NCI-H345 treated with DMSO at 0.1 percent for 48 hours (cell line): ENCODE measurements around the gene ATG10.
A peak's percentile ranks its signal among the peaks of the same experiment; 100 is the strongest.
"Not testable (repeated sequence)": the region's sequence is repeated elsewhere in the genome, so short reads cannot be mapped to it uniquely, and the experiment has no call there.

Source experiments
- DNase-seq: peaks from one replicate; lab custom pipeline; 2025; ENCODE audit not compliant: unreplicated experiment; lab: John Stamatoyannopoulos, UW

The ATG10 gene

DNA sequence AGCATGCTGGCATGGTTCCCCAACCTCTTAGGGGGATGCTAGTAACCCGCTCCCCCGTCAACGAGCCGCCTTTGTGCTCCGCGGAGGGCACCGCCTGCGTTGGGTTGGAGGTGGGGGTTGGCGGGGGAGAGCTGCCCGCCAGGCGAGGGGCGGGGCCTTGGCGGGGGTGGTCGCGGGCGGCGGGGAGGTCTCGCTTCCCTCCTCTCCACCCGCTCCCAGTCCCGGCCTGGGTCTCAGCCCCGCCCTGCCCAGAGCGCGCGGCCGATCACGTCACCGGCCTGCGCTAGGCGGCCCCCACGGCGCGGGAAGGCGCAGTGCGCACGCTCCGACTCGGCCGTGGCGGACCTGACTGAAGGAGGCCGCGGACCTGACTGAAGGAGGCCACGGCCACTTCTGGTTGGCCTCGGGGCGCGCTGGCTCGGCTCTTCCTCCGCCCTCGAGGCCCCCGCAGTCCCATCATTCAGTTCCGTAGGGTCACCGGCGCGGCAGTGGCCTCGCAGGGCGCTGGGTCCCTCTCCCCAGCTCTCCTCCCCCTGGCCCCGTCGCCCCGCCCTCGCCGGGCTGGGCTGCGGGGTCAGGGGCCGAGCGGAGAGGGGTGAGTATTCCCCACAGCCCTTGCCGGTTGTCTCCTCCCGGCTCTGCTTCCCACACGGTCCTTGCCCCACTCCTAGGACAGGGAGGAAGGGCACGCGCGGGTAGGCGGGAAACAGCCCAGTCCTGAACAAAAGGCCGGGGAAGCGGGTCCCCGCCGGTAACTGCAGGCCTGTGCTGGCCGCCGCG lies at the start of gene ATG10:
Gene ATG10, plus strand, starts transcription at position 312 of the 780 bp plus-strand sequence. CDS start 15,548 bp downstream, outside the sequence.
- DNase-seq = peak; percentile 78

DNA sequence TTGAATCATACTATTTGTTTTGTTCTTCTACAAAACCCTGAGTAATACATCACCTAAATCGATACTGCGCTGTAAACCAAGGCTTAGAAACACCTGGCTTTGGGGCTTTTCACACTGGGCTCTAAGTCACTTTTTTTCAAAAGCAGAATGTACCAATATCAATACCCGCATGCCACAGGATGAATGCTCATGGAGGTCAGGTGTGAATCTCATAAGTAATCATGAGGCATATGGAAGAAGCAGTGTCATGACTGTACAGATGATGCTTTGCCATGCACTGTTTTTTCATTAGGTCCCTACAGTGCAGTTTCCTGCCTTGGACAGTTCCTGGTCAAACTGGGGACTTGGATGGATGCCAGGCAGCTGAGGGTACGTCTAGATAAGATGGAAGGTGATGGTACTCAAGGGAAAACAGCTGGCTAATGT lies 49.0 kb upstream of the ATG10 start:
- peak; percentile 39 for DNase-seq

DNA sequence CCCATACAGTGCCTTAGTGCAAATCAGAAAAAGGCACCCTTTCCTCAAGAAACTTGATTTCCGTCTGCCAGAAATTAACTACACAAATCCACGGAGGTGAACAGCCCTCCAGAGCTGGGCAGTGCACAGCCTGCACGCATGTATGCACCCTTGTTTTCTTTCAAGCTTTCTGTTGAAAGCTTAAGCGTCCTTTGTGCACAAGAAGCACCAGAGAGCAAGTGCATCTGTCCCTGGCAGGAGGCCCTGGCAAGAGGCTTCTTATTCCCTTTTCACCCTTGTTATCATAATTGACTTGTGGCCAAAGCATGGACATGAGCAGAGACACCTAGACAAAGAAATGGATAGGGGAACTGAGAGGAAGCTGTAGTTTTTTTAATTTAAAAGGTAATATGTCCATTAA lies 47.4 kb upstream of the ATG10 start:
- DNase-seq = no peak

DNA sequence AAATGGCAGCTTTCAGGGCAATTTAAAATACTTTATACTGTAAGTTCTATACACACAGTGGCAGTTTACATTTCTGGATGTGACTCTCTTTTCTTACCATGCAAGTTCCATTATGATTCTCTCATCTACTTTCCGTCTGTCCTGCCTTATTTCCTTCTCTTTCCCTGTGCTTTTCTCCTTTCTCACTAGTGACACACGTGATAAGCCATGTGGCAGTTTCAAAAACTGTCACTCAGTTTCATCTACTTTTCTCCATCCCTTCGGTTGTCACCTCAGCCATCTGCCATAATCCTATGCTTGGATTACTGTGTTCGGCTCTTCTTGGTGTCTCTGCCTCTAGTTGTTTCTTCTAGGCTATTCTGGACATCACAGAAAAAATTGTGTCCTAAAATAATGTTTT lies 46.8 kb upstream of the ATG10 start:
- no peak for DNase-seq

DNA sequence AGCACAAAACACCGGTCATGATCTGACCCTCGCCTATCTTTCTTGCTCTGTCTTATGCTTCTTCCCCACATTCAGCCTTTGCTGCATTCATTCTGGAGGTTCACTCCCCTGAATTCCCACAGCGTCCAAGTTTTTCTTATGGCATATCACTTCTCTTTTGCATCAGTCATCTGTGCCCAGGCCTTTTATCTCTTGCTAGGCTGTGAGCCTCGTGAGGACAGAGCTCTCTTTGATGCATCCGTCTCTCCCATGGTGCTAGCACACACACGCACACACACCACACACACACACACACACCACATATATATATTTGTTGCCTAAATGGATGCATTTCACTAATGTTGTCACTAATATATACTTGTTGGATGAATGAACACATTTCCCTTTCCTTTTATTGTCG lies 45.8 kb upstream of the ATG10 start:
- no peak for DNase-seq

DNA sequence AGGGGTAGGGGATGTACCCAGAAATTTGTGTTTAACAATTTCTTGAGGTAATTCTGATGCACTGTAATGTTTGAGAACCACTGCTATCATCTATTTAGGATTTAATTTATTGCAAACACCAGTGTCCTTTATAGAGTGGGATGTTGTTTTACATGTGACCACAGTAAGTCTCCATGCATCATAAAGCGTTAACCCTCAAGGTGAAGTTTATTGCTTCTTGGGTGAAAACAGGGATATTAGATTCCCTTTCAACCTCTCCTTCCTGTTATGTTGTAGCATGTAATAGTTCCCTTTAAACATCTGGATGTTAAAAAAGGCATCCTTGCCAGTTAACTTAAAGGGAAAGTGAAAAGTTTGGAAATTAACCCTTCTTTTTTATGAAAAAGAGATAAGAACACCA lies 35.8 kb upstream of the ATG10 start:
- no peak for DNase-seq

DNA sequence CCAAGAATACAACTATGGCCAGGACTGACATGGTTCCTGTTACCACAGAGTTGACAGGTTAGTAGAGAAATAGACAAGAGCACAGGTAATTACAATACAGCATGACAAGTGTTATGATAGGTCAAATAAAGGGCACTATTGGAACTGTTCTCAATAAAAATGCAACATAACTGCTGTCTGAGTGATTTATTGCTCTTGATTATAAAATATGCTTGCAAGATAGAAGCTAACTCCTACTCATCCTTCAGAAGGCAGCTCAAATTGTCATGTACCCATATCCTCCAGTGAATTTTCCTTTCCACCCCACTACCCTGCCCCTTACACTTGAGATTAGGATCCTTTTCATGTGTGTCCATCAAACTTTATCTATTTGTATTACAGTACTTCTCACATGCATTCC lies 35.1 kb upstream of the ATG10 start:
- DNase-seq = no peak

DNA sequence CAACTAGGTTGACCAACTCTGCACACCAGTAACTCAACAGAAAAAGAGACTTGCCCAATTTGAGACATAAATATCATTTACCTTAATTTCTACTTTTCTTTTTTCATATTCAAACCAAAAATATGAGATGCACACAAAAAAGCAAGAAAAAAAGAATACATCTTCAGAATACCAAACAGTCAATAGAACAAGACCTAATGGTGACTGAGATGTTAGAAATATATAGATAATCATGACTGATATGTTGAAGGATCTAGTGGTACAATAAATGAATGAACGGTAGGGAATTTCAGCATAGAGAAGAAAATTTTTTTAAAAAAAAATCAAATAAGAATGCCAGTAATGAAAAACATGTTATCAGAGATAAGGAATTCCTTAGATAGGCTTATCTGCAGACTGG lies 29.1 kb upstream of the ATG10 start:
- no peak for DNase-seq

DNA sequence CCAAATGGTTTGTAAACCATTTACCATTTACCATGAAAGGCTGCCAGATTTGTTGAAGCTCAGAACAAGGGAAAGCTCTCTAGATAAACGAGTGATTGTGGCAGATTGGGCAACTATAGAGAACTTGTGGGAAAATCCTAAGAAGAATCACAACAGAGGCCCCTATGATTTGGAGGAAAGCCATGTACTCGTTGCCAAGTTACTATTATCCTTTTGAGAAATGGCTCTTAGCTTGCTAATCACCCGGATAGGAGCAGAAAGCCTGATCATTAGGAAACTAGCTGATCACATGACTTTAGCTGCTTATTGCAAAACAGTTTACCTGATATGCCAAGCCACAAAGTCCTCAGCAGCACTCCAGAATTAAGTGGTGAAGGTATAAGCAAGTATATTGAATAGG lies 23.5 kb upstream of the ATG10 start:
- DNase-seq = peak; percentile 19

DNA sequence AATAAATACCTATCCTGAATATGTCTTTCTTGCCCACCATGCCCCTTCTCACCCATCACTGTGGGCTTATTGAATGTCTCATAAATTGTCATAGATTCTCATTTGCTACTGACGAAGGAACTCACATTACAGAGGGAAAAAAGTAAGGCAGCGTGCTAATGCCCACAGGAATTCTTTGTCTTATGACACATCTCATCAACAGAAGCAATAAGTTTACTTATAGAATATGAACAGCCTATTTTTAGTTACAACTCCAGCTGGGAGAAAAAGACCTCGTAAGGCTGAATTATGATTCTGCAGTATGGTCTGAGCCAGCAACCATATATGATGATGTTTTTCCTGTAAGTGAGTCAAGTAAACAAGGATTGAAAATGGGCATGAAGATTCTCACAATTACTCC lies 22.4 kb upstream of the ATG10 start:
- no peak for DNase-seq

DNA sequence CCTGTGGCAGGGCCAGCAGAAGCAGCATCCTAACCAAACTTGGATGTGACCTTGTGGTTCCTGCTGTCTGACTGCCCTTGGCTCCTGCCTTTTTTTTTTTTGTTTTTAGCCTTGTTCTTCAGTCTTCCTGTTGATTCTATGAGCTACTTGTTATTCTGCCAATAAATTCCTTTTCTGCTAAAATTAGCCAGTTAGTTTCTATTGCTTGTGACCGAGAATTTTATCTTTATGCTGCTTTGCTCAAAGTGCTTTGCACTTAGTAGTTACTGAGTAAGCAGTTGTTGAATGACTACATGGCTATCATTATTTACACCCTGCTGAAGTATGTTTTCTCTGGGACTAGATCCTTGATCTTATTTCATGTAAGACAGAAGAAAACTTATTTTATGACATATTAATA lies 20.8 kb upstream of the ATG10 start:
- no peak for DNase-seq

DNA sequence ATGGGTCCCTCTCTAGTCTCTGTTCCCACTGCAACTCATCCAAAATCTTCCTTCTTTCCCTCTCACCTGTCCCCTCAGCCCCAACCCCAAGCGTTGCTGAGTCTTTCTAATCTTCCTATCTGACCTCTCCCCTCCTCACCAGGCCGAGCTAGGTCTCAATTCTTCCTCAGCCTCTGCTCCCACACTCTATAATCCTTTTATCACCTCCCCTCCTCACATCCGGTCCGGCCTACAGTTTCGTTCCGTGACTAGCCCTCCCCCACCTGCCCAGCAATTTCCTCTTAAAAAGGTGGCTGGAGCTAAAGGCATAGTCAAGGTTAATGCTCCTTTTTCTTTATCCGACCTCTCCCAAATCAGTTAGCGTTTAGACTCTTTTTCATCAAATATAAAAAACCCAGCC lies 17.0 kb upstream of the ATG10 start:
- DNase-seq = not testable (repeated sequence)

DNA sequence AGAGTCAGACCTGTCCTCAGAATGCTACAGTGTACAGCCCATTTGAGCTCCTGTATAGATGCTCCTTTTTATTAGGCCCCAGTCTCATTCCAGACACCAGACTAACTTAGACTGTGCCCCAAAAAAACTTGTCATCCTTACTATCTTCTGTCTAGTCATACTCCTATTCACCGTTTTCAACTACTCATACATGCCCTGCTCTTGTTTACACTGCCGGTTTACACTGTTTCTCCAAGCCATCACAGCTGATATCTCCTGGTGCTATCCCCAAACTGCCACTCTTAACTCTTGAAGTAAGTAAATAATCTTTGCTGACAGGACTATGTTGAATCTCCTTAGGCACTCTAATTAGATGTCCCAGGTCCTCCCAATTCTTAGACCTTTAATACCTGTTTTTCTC lies 13.7 kb upstream of the ATG10 start:
- not testable (repeated sequence) for DNase-seq

DNA sequence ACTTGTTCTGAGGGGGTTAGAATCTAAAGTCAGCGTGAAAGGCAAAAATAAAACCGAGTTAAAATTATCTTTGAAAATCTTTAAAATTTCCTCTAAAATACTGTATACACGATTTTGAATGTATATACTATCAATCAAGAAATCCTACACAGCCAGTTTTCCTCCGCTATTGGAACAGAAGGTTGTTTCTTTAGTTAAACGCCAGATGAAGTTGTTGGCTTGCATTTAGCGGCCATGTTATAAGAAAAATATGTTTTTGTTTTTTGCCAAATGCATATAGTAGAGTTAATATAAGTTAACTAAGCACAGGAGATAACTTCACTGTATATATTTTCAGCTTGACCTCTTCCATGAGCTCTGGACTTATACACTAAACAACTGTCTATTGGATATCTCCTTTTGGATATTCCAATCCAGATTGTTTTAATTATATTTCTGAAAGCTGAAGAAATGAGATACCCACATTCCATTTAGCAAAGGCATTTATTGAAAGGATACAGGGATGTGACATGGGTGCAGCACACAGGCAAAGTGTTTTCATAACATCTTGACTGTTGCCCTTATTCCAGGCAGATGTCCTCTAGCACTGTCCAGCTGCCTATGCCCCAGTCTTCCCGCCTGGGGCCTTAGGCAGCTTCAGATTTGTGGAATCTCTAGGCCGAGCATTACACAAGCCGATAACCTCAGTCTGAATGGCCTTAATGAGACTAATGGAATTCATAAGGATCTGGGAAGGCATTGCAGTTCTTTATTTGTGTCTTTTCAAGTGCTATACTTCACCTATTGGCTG lies 10.0 kb upstream of the ATG10 start:
- no peak for DNase-seq

DNA sequence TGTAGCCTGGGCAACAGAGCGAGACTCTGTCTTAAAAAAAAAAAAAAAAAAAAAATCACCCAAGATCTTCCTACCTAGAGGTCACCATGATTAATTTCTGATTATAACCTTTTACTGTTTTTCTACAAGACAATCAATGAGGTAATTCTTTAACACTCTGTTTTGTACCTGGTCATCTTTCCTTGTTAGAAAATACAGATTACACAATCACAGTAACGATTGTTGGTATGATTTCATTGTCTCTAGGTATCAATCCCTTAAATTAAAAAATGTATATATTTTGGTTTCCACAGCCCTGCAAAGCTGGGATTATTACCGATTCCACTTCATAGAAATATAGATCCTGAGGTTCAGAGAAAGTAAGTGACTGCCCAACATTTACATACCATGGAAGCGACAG lies 8.3 kb upstream of the ATG10 start:
- DNase-seq = no peak

DNA sequence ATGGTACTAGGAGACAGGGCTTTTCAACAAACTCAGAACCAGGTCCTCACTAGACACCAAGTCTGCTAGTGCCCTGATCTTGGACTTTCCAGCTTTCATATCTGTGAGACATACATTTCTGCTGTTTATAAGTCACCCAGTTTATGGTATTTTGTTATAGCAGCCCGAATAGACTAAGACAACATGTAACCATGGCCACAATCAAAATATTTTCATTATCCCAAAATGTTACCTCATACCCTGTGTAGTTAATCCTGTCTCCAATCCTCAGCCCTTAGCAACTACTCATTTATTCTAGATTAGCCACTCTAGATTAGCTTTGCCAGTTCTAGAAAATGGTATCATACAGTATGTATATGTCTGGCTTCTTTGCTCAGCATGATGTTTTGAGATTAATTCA lies 6.3 kb upstream of the ATG10 start:
- DNase-seq = no peak

DNA sequence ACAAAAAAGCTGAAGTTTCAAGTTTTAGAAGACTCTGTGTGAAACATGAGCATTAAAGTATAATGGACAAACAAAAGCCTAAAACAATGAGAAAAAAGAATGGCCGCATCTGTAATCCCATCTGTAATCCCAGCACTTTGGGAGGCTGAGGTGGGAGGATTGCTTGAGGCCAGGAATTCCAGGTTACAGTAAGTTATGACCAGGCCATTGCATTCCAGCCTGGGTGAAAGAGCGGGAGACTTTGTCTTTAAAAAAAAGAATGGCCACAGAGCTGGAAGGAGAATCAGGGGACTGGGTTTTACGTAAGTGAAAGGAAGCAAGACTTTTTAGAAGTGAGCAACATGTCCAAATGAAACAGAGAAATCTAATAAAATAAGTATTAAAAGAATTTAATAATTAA lies 2.6 kb upstream of the ATG10 start:
- no peak for DNase-seq

DNA sequence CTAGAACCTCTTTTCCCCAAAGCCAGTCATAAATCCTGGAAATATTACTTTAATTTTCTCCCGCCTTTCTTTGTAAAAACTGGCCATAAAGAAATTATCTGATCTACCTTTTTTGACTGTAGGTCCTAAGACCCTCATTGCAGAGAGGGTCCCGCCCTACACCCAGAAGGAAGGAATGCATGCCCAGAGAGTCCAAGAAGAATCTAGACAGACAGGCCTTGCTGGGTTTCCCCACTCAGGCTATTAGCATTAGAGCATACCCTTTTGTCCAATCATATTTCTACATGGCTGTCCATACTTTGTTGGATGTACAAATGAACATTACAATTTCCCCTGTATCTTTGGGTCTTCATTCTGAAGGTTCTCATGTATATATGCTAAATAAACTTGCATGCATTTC lies 1.9 kb upstream of the ATG10 start:
- DNase-seq = no peak

DNA sequence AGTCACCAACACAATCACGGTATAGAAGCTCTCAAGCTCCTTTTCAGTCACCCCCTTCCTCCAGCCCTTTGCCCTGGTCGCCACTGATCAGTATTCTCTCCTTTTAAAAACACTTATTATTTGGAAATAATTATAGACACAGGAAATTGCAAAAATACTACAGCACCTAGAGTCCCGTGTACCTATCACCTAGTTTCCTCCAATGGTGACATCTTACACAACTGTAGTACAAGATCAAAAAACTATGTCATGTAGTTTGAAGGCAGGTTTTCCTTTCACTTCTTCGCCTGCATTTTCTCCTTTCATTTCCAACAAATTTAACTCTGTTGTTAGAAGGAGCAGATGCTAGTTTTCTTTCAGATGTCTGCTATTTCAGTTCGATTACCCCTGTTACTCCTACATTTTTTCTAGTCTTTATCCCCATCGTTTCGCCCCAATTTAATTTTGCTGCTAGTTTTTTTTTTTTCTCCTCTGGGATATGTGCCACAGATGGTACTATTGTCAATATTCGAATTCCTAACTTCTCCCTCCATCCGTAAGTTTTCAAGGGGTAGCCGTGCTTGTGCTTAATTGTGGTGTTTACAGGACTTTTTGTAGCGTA lies 612 bp upstream of the ATG10 start:
- DNase-seq = peak; percentile 29

DNA sequence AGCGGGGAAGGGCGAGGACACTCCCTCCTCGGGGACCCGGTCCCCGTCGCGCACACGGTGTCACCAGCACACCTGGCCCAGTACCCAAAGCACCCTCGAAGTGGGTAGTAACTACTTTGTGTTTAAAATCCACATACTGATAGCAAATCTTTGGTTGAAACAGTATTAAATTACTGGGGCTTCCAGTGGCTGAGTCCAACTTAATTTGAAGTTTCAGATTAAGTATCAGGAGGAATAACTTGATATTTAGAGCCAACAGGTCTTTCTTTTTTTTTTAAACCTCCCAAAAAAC lies 615 bp downstream of the ATG10 start:
- no peak for DNase-seq

DNA sequence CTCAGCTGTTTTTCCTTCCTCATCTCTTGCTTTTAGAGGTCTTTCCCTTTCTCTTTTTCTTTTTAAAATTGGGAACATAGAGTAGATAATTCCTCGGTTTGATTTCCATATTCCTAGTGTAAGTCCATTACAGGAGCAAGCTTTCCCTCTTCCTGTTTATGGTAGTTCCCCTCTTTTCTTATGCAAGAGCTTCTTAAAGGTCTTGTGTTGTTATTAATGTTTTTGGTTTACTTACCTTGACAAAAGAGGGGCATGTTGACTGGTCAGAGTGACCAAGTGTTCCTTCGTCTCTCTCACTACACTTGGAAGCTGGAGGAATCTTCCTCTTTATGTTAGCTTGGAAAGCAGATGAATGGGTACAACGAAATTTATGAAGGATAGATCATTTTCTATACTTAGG lies 8.3 kb downstream of the ATG10 start:
- DNase-seq = no peak

DNA sequence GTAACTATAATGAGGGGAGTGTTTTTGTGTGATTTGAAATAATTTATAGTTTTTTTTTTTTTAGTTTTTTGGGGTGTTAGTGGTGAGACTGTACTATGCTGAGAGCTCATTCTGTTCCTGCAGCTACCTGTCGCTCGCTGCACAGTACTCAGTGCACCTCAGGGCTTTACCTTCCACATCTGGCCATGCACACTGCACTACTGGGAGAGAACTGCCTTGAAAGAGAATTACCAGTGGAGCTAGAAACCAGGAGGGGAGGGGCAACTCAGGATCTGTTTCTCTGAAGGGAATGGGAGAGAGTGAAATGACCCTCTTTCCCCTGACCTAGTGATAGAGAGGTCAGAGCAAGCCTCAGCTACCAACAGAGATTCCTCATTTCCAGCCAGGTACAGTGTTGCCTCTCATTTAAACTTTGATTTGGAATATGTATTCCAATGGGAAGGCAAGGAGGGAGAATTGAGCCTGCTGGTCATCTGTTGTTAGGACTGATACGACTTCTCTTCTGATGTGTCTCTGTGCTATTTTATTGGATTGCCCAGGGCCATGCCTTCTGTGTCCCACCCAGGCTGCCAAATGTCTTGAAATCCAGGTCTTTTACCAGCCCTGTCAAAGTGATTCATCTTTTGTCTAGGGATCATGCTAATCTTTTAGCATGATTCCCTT lies 8.9 kb downstream of the ATG10 start:
- DNase-seq = no peak
